Tibial artery (tissue), 4 donors: Measurements from ENCODE around the gene BRMS1L.

Experiments used
- DNase-seq, 2 donors: peaks; one replicate each; pipeline ENCODE4 v3.0.0-alpha.2; 2019
- H3K27ac ChIP-seq, 2 donors: fragments of 200-600 bp; sonication (generic) in 1 of 2; 1 replicate in 1 of 2; 2 replicates in 1 of 2; pipeline ENCODE4 v1.5.1; 2018 to 2019; ENCODE audit warnings: mild to moderate bottlenecking in 1 of 2
- H3K27me3 ChIP-seq, 2 donors: fragments of 200-600 bp; sonication (generic) in 1 of 2; one replicate each; pipeline versions ENCODE4 v1.5.1 to v1.6.0; 2016 to 2019
- H3K36me3 ChIP-seq, 3 donors: fragments of 200-600 bp; sonication (generic) in 2 of 3; one replicate each; pipeline ENCODE4 v1.5.1; 2016 to 2019; ENCODE audit warnings: mild to moderate bottlenecking in 2 of 3
- H3K4me1 ChIP-seq, 4 donors: fragments of 200-600 bp; sonication (generic) in 2 of 4; 1 replicate in 3 of 4; 2 replicates in 1 of 4; pipeline ENCODE4 v1.5.1; 2016 to 2019
- H3K4me3 ChIP-seq, 2 donors: fragments of 200-600 bp; sonication (generic) in 1 of 2; 1 replicate in 1 of 2; 2 replicates in 1 of 2; pipeline ENCODE4 v1.5.1; 2018 to 2019; ENCODE audit warnings: mild to moderate bottlenecking in 2 of 2
- H3K9me3 ChIP-seq, 3 donors: fragments of 200-600 bp; sonication (generic) in 1 of 3; one replicate each; pipeline ENCODE4 v1.5.1; 2016 to 2019
- CTCF ChIP-seq, 2 experiments: fragments of 200-600 bp in 1 of 2; fragments of 450-650 bp in 1 of 2; IDR thresholded peaks; one replicate each; pipeline ENCODE4 v1.5.1; 2017 to 2019; ENCODE audit warnings: antibody characterized with exemption in 2 of 2, mild to moderate bottlenecking in 1 of 2, moderate library complexity in 1 of 2
- intact Hi-C: fragments of 100-400 bp; cut with DNase I; formaldehyde crosslinking; loops from one replicate; pipeline ENCODE4 v1.15.0; 2023; ENCODE audit warnings: low total_unique reads

The BRMS1L gene

GRCh38 chr14:35895256-35895655, 69.1 kb downstream of the BRMS1L start:
- no peak for TF ChIP-seq CTCF (IDR thresholded peaks at IDR 0.05)
- Histone ChIP-seq H3K4me3 (no peak overlapping the region), H3K36me3 (no peaks in the 10 kb centered on the region), H3K4me1 (no peaks in the 10 kb centered on the region), H3K27ac (no peak overlapping the region), H3K27me3 (no peaks in the 10 kb centered on the region), H3K9me3 (peaks cover 0 to 29% (median 3%) of the 10 kb centered on the region in 3 donors)
- intact Hi-C loops, result no loop called here
- DNase-seq, result no peak

GRCh38 chr14:35897616-35898111, 71.5 kb downstream of the BRMS1L start:
- no peaks in the 10 kb centered on the region for H3K27me3 ChIP-seq
- intact Hi-C loops, result no loop called here
- peaks cover 0 to 29% (median 3%) of the 10 kb centered on the region in 3 donors for H3K9me3 ChIP-seq
- H3K4me3 ChIP-seq, result no peak overlapping the region
- H3K36me3 ChIP-seq, result no peaks in the 10 kb centered on the region
- H3K4me1 ChIP-seq, result no peaks in the 10 kb centered on the region
- DNase-seq, result no peak
- no peak overlapping the region for H3K27ac ChIP-seq
- no peak for TF ChIP-seq CTCF (IDR thresholded peaks at IDR 0.05)

- H3K9me3 ChIP-seq, result peaks cover 0 to 29% (median 3%) of the 10 kb centered on the region in 3 donors
- intact Hi-C loops, result no loop called here
- H3K4me3 ChIP-seq, result no peak overlapping the region
- no peaks in the 10 kb centered on the region for H3K36me3 ChIP-seq
- no peak for TF ChIP-seq CTCF (IDR thresholded peaks at IDR 0.05)
- no peak overlapping the region for H3K27ac ChIP-seq
- no peaks in the 10 kb centered on the region for H3K4me1 ChIP-seq
- no peak for DNase-seq
- no peaks in the 10 kb centered on the region for H3K27me3 ChIP-seq
These were observed 72.2 kb downstream of the BRMS1L start for GRCh38 chr14:35898217-35898775.

- H3K36me3 ChIP-seq, result no peaks in the 10 kb centered on the region
- intact Hi-C loops, result no loop called here
- TF ChIP-seq CTCF (IDR thresholded peaks at IDR 0.05), result no peak
- H3K27ac ChIP-seq, result no peak overlapping the region
- peaks cover 0 to 20% (median 3%) of the 10 kb centered on the region in 3 donors for H3K9me3 ChIP-seq
- no peak overlapping the region for H3K4me3 ChIP-seq
- H3K27me3 ChIP-seq, result no peaks in the 10 kb centered on the region
- H3K4me1 ChIP-seq, result no peaks in the 10 kb centered on the region
- no peak for DNase-seq
These were observed 74.6 kb downstream of the BRMS1L start for GRCh38 chr14:35900741-35901140.

- H3K4me1 ChIP-seq, result no peaks in the 10 kb centered on the region
- intact Hi-C loops, result no loop called here
- H3K4me3 ChIP-seq, result no peak overlapping the region
- H3K27ac ChIP-seq, result no peak overlapping the region
- no peak for DNase-seq
- no peaks in the 10 kb centered on the region for H3K9me3 ChIP-seq
- H3K27me3 ChIP-seq, result no peaks in the 10 kb centered on the region
- no peaks in the 10 kb centered on the region for H3K36me3 ChIP-seq
- no peak for TF ChIP-seq CTCF (IDR thresholded peaks at IDR 0.05)
These were observed 83.5 kb downstream of the BRMS1L start for GRCh38 chr14:35909665-35910064.

- Histone ChIP-seq H3K27me3 (no peaks in the 10 kb centered on the region), H3K9me3 (no peaks in the 10 kb centered on the region), H3K27ac (no peak overlapping the region), H3K4me3 (no peak overlapping the region), H3K36me3 (no peaks in the 10 kb centered on the region), H3K4me1 (no peaks in the 10 kb centered on the region)
- no peak for DNase-seq
- TF ChIP-seq CTCF (IDR thresholded peaks at IDR 0.05), result no peak
- intact Hi-C loops, result no loop called here
These were observed 84.1 kb downstream of the BRMS1L start for GRCh38 chr14:35910191-35910590.
